Measurements from ENCODE around the gene PHLPP1.

The PHLPP1 gene

DNA sequence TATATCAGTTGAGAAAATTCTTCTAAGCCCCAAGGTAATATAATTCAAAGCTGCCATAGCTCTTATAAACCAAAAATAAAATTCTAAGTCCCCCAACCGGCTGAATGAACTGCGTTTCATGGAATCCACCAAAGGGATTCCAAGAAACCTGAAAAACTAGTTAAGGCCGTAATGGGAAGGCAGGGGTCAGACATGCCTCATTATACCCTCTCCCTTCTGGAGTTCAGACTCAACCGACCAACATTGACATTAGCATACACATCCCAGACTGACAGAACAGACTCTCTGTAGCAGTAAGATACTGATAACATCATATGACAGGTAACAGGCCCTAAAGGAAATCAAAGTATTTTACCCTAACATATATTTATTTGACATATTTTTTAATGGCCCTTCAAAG, 31.4 kb upstream of the PHLPP1 start:
- H3K9me3 ChIP-seq (ENCODE audit: insufficient read depth, low read depth, low read length): no peaks in the 10 kb centered on the region; the same call in 1 of the 2 replicates
- no peak overlapping the region for H3K4me2 ChIP-seq (ENCODE audit: low read depth, low read length, poor library complexity, severe bottlenecking)
- no peaks in the 10 kb centered on the region for H4K20me1 ChIP-seq (ENCODE audit: insufficient read depth, low read length, poor library complexity, severe bottlenecking)
- H3K79me2 ChIP-seq (ENCODE audit: insufficient read depth, low read length): no peaks in the 10 kb centered on the region
- H3K36me3 ChIP-seq (ENCODE audit: insufficient read depth, low read length): no peaks in the 10 kb centered on the region
- H3K4me1 ChIP-seq (ENCODE audit: insufficient read depth, low read length, poor library complexity, severe bottlenecking): no peaks in the 10 kb centered on the region
- TF ChIP-seq CTCF (conservative IDR thresholded peaks at IDR 0.05; ENCODE audit: low read length) (no peak), EZH2phosphoT487 (IDR thresholded peaks at IDR 0.05; ENCODE audit: borderline replicate concordance) (no peak)
- H3K27me3 ChIP-seq (ENCODE audit: insufficient read depth, low read length, poor library complexity, severe bottlenecking): peaks cover 4% of the 10 kb centered on the region
- H3F3A ChIP-seq (ENCODE audit: low read depth): no peaks in the 10 kb centered on the region
- no peak overlapping the region for H3K9ac ChIP-seq (ENCODE audit: low read depth, low read length, poor library complexity, severe bottlenecking)
- H2AFZ ChIP-seq (ENCODE audit: low read length): no peak overlapping the region
- no peaks in the 10 kb centered on the region for H3K9me2 ChIP-seq (replicated peaks; ENCODE audit: low read depth, low read length)
- no peak overlapping the region for H3K4me3 ChIP-seq (ENCODE audit: low read length, poor library complexity, severe bottlenecking)

- Histone ChIP-seq H3K4me2 (ENCODE audit: low read depth, low read length, poor library complexity, severe bottlenecking) (no peak overlapping the region), H3K4me3 (ENCODE audit: low read length, poor library complexity, severe bottlenecking) (no peak overlapping the region), H3K36me3 (ENCODE audit: insufficient read depth, low read length) (no peaks in the 10 kb centered on the region), H2AFZ (ENCODE audit: low read length) (no peak overlapping the region), H3K9me2 (replicated peaks; ENCODE audit: low read depth, low read length) (no peaks in the 10 kb centered on the region), H3K27me3 (ENCODE audit: insufficient read depth, low read length, poor library complexity, severe bottlenecking) (peaks cover 4% of the 10 kb centered on the region), H3F3A (ENCODE audit: low read depth) (no peaks in the 10 kb centered on the region), H3K4me1 (ENCODE audit: insufficient read depth, low read length, poor library complexity, severe bottlenecking) (no peaks in the 10 kb centered on the region), H3K9me3 (ENCODE audit: insufficient read depth, low read depth, low read length) (peaks cover 6% of the 10 kb centered on the region; the same call in 1 of the 2 replicates), H3K79me2 (ENCODE audit: insufficient read depth, low read length) (no peaks in the 10 kb centered on the region), H4K20me1 (ENCODE audit: insufficient read depth, low read length, poor library complexity, severe bottlenecking) (no peaks in the 10 kb centered on the region), H3K9ac (ENCODE audit: low read depth, low read length, poor library complexity, severe bottlenecking) (no peak overlapping the region)
- TF ChIP-seq CTCF (conservative IDR thresholded peaks at IDR 0.05; ENCODE audit: low read length): no peak
- no peak for TF ChIP-seq EZH2phosphoT487 (IDR thresholded peaks at IDR 0.05; ENCODE audit: borderline replicate concordance)
Measured at GRCh38 chr18:62688743-62689317, 26.5 kb upstream of the PHLPP1 start.

DNA sequence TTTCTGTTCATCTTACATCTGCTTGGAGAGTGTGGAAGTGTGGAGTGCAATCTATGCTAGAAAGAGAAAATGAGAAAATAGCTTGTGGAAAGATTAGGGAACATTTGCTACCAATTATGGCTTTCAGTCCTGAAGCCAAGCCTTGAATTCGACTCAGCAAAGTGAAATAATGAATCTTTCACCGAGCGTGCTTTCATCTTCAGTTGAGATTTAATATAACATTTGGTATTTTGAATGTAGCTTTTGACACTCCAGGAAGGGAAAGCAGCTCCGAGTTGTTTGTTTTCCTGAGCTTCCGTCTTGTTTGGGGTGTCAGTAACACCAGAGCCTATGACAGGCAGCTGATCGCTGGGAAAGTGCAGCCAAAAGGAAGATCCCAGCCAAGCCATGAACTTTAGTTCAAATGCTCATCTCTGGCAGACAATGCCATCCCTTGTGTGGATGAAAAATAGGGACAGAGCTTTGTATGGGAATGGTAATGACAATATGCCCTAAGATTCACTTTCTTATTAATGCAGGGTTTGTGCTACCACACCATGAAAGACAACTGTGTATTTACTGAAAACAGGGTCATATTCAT, 25.0 kb upstream of the PHLPP1 start:
- Histone ChIP-seq H2AFZ (ENCODE audit: low read length) (no peak overlapping the region), H3K9me3 (ENCODE audit: insufficient read depth, low read depth, low read length) (peaks cover 6% of the 10 kb centered on the region; the same call in 1 of the 2 replicates), H3K36me3 (ENCODE audit: insufficient read depth, low read length) (no peaks in the 10 kb centered on the region), H3K9me2 (replicated peaks; ENCODE audit: low read depth, low read length) (no peaks in the 10 kb centered on the region), H3K4me2 (ENCODE audit: low read depth, low read length, poor library complexity, severe bottlenecking) (no peak overlapping the region), H3K79me2 (ENCODE audit: insufficient read depth, low read length) (no peaks in the 10 kb centered on the region), H4K20me1 (ENCODE audit: insufficient read depth, low read length, poor library complexity, severe bottlenecking) (no peaks in the 10 kb centered on the region), H3K9ac (ENCODE audit: low read depth, low read length, poor library complexity, severe bottlenecking) (no peak overlapping the region), H3K27me3 (ENCODE audit: insufficient read depth, low read length, poor library complexity, severe bottlenecking) (peaks cover 4% of the 10 kb centered on the region), H3K4me1 (ENCODE audit: insufficient read depth, low read length, poor library complexity, severe bottlenecking) (no peaks in the 10 kb centered on the region), H3K4me3 (ENCODE audit: low read length, poor library complexity, severe bottlenecking) (no peak overlapping the region), H3F3A (ENCODE audit: low read depth) (no peaks in the 10 kb centered on the region)
- TF ChIP-seq EZH2phosphoT487 (IDR thresholded peaks at IDR 0.05; ENCODE audit: borderline replicate concordance) (no peak), CTCF (conservative IDR thresholded peaks at IDR 0.05; ENCODE audit: low read length) (no peak)
